Esophagus muscularis mucosa (tissue), 4 donors: ENCODE data around the gene TNS4. TPM values are rescaled to one million over a fixed set of nuclear protein-coding genes. Genes with fewer than 3 reads are reported as not detected.

Experiments
- DNase-seq: peaks from one replicate; pipeline ENCODE4 v3.0.0-alpha.2; 2017; ENCODE audit errors: extremely low spot score
- H3K27ac ChIP-seq, 4 donors: fragments of 200-600 bp; sonication (generic); replicated peaks in 1 of 4; 1 replicate in 3 of 4; 2 replicates in 1 of 4; pipeline ENCODE4 v1.5.1; 2016 to 2019; ENCODE audit warnings: mild to moderate bottlenecking in 1 of 4
- H3K27me3 ChIP-seq, 4 donors: fragments of 200-600 bp; sonication (generic); one replicate each; pipeline versions ENCODE4 v1.5.1 to v1.6.0; 2016 to 2019
- H3K36me3 ChIP-seq, 4 donors: fragments of 200-600 bp; sonication (generic); one replicate each; pipeline ENCODE4 v1.5.1; 2016 to 2019
- H3K4me1 ChIP-seq, 4 donors: fragments of 200-600 bp; sonication (generic); one replicate each; pipeline ENCODE4 v1.5.1; 2016 to 2019
- H3K4me3 ChIP-seq, 4 donors: fragments of 200-600 bp; sonication (generic); 1 replicate in 2 of 4; 2 replicates in 2 of 4; pipeline ENCODE4 v1.5.1; 2016 to 2019; ENCODE audit warnings: mild to moderate bottlenecking in 4 of 4, moderate library complexity in 1 of 4
- H3K9me3 ChIP-seq, 4 donors: fragments of 200-600 bp; sonication (generic); 1 replicate in 3 of 4; 2 replicates in 1 of 4; pipeline ENCODE4 v1.5.1; 2016 to 2019
- CTCF ChIP-seq, 3 experiments: fragments of 200-600 bp in 2 of 3; fragments of 450-650 bp in 1 of 3; sonication (generic) in 2 of 3; IDR thresholded peaks; one replicate each; pipeline ENCODE4 v1.5.1; 2017 to 2019; ENCODE audit warnings: antibody characterized with exemption in 3 of 3, mild to moderate bottlenecking in 2 of 3, moderate library complexity in 1 of 3
- EP300 ChIP-seq: sonication (generic); formaldehyde crosslinking; IDR thresholded peaks from one replicate; pipeline ENCODE4 v1.6.1; 2017; ENCODE audit warnings: antibody characterized with exemption
- POLR2A ChIP-seq: fragments of 450-650 bp; IDR thresholded peaks from one replicate; pipeline ENCODE4 v1.6.1; 2017; ENCODE audit warnings: antibody characterized with exemption, moderate library complexity, mild to moderate bottlenecking, low read depth
- POLR2AphosphoS5 ChIP-seq, 2 donors: sonication (generic); formaldehyde crosslinking; IDR thresholded peaks; one replicate each; pipeline ENCODE4 v1.6.1; 2017; ENCODE audit warnings: antibody characterized with exemption in 2 of 2
- WGBS: methylation state at CpG from one replicate; pipeline ENCODE4 v1.1.5; 2018; 5-methylcytosine and 5-hydroxymethylcytosine counted together
- intact Hi-C: fragments of 100-400 bp; cut with DNase I; formaldehyde crosslinking; loops from one replicate; pipeline ENCODE4 v1.15.1; 2023
- total RNA-seq, 4 donors: library from RNA; depleted of rRNA; stranded (reverse); fragments of >200 nt; gene quantifications; one replicate each; pipeline versions ENCODE4 v1.1.0 to v1.2.1, GENCODE V29; 2016

The TNS4 gene
- total RNA-seq, 4 donors from 2014 or later = not detected

GRCh38 chr17:40516581-40517285, 15.3 kb upstream of the TNS4 start:
- no peaks in the 10 kb centered on the region for H3K36me3 ChIP-seq
- H3K27me3 ChIP-seq = no peaks in the 10 kb centered on the region
- H3K4me1 ChIP-seq = peaks cover 7 to 10% (median 8%) of the 10 kb centered on the region in 4 donors
- no peak overlapping the region for H3K27ac ChIP-seq
- 47% methylated on average over 3 of the region's 3 CpGs for WGBS
- no peak overlapping the region for H3K4me3 ChIP-seq
- no peak for DNase-seq
- no peak for TF ChIP-seq POLR2AphosphoS5 (IDR thresholded peaks at IDR 0.05)
- TF ChIP-seq EP300 = no peak
- no peak for TF ChIP-seq CTCF (IDR thresholded peaks at IDR 0.05)
- TF ChIP-seq POLR2A = no peak
- no peaks in the 10 kb centered on the region for H3K9me3 ChIP-seq
- intact Hi-C loops = no loop called here

GRCh38 chr17:40515491-40516041, 14.1 kb upstream of the TNS4 start:
- no peaks in the 10 kb centered on the region for H3K27me3 ChIP-seq
- no peak overlapping the region for H3K4me3 ChIP-seq
- 79% methylated on average over 11 of the region's 11 CpGs for WGBS
- no peaks in the 10 kb centered on the region for H3K36me3 ChIP-seq
- no peak for DNase-seq
- intact Hi-C loops = no loop called here
- no peaks in the 10 kb centered on the region for H3K9me3 ChIP-seq
- peaks cover 5 to 8% (median 7%) of the 10 kb centered on the region in 4 donors for H3K4me1 ChIP-seq
- no peak overlapping the region for H3K27ac ChIP-seq
- no peak for TF ChIP-seq POLR2AphosphoS5 (IDR thresholded peaks at IDR 0.05)
- no peak for TF ChIP-seq EP300
- no peak for TF ChIP-seq CTCF (IDR thresholded peaks at IDR 0.05)
- no peak for TF ChIP-seq POLR2A

GRCh38 chr17:40515011-40515410, 13.6 kb upstream of the TNS4 start:
- Histone ChIP-seq H3K4me1 (peaks cover 7 to 13% (median 11%) of the 10 kb centered on the region in 4 donors), H3K4me3 (no peak overlapping the region), H3K27ac (no peak overlapping the region), H3K9me3 (no peaks in the 10 kb centered on the region), H3K36me3 (no peaks in the 10 kb centered on the region), H3K27me3 (no peaks in the 10 kb centered on the region)
- no peak for DNase-seq
- WGBS = 87% methylated on average over 4 of the region's 4 CpGs
- TF ChIP-seq POLR2A = no peak
- no peak for TF ChIP-seq EP300
- TF ChIP-seq POLR2AphosphoS5 (IDR thresholded peaks at IDR 0.05) = no peak
- TF ChIP-seq CTCF (IDR thresholded peaks at IDR 0.05) = no peak
- intact Hi-C loops = no loop called here

- DNase-seq = no peak
- 92% methylated on average over 7 of the region's 7 CpGs for WGBS
- no peak overlapping the region for H3K27ac ChIP-seq
- no peaks in the 10 kb centered on the region for H3K27me3 ChIP-seq
- no peaks in the 10 kb centered on the region for H3K9me3 ChIP-seq
- H3K4me3 ChIP-seq = no peak overlapping the region
- no peak for TF ChIP-seq POLR2AphosphoS5 (IDR thresholded peaks at IDR 0.05)
- no peak for TF ChIP-seq EP300
- TF ChIP-seq CTCF (IDR thresholded peaks at IDR 0.05) = no peak
- no peak for TF ChIP-seq POLR2A
- intact Hi-C loops = no loop called here
- H3K4me1 ChIP-seq = peaks cover 7 to 14% (median 12%) of the 10 kb centered on the region in 4 donors
- H3K36me3 ChIP-seq = no peaks in the 10 kb centered on the region
These were observed 12.8 kb upstream of the TNS4 start for GRCh38 chr17:40514013-40514875.
